RWPE1 (cell line): ENCODE measurements around the gene NLGN1.
A peak's percentile ranks its signal among the peaks of the same experiment; 100 is the strongest.

Experiments
- CTCF ChIA-PET: fragments of 350-600 bp; sonication (Branson Sonifier 250); formaldehyde crosslinking; extraction: SDS; loops from one replicate; lab custom pipeline; 2021; lab: Yijun Ruan, JAX
- POLR2A ChIA-PET: fragments of 400-600 bp; formaldehyde crosslinking; extraction: SDS; loops from one replicate; lab custom pipeline; 2020; ENCODE audit warnings: antibody characterized with exemption; ENCODE audit not compliant: low non-redundant PET; lab: Yijun Ruan, JAX
- DNase-seq: peaks from one replicate; pipeline ENCODE4 v3.0.0; 2012; ENCODE audit warnings: low spot score
- H3K27ac ChIP-seq: fragments of 450-650 bp; 2 replicates; pipeline ENCODE4 v1.5.1; 2017
- TF ChIP-seq, protein P1 (sequence below): fragments of 450-650 bp; conservative IDR thresholded peaks from 2 replicates; pipeline ENCODE4 v1.5.1; 2017; ENCODE audit warnings: low read depth, mild to moderate bottlenecking

Gene NLGN1

DNA sequence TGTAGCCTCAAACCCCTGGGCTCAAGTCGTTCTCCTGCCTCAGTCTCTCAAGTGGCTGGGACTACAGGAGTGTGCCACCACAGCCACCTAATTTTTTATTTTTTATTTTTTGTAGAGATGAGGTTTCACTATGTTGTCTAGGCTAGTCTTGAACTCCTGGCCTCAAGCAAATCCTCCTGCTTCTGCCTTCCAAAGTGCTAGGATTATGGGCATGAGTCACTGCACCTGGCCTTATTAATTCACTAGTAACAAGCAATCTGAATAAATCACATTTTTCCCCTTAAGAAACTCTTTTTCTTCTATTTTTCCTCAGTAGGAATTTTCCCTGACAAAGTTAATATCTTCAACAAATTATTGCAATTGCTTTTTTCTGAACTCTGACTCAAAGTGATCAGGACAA is 336.9 kb downstream of the NLGN1 start:
- no peak overlapping the region for H3K27ac ChIP-seq
- CTCF ChIA-PET = interaction anchor here (0.7 kb wide), 1 partner anchor 228 kb away, joined by 4 read pairs; no protein-coding TSS in a partner anchor
- no peak for DNase-seq
- POLR2A ChIA-PET = no interaction called here
- TF ChIP-seq, protein P1, sequence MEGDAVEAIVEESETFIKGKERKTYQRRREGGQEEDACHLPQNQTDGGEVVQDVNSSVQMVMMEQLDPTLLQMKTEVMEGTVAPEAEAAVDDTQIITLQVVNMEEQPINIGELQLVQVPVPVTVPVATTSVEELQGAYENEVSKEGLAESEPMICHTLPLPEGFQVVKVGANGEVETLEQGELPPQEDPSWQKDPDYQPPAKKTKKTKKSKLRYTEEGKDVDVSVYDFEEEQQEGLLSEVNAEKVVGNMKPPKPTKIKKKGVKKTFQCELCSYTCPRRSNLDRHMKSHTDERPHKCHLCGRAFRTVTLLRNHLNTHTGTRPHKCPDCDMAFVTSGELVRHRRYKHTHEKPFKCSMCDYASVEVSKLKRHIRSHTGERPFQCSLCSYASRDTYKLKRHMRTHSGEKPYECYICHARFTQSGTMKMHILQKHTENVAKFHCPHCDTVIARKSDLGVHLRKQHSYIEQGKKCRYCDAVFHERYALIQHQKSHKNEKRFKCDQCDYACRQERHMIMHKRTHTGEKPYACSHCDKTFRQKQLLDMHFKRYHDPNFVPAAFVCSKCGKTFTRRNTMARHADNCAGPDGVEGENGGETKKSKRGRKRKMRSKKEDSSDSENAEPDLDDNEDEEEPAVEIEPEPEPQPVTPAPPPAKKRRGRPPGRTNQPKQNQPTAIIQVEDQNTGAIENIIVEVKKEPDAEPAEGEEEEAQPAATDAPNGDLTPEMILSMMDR = no peak

GRCh38 chr3:173734895-173735294 is 337.4 kb downstream of the NLGN1 start:
- DNase-seq = no peak
- CTCF ChIA-PET = no interaction called here
- H3K27ac ChIP-seq = no peak overlapping the region
- POLR2A ChIA-PET = no interaction called here
- TF ChIP-seq, protein P1 = no peak

GRCh38 chr3:173735841-173736240 is 338.3 kb downstream of the NLGN1 start:
- TF ChIP-seq, protein P1 = no peak
- CTCF ChIA-PET = no interaction called here
- no peak for DNase-seq
- no peak overlapping the region for H3K27ac ChIP-seq
- POLR2A ChIA-PET = no interaction called here

DNA sequence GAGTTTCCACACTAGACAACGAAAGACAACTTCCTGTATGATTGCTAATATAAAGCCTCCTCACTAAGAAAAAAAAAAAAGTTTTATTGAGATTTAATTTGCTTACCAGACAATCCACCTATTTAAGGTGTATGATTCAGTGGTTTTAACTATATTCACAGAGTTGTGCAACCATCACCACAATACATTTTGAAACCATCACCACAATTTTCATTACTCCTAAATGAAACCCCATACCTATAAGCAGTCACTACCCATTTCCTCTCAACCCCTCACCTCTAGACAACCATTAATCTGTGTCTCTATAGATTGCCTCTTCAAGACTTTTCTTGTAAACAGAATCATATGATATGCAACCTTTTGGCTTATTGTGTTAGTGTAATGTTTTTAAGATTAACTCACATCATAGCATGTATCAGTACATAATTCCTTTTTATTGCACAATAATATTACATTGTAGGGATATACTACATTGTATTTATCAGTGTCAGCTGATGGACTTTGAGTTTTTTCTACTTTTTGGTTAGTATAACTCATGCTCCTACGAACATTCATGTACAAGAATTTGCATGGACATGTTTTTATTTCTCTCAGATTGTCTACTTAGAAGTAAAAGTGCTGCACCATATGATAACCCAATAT is 339.7 kb downstream of the NLGN1 start:
- H3K27ac ChIP-seq = no peak overlapping the region
- TF ChIP-seq, protein P1 = no peak
- DNase-seq = peak; percentile 5
- ChIA-PET CTCF (no interaction called here), POLR2A (no interaction called here)

DNA sequence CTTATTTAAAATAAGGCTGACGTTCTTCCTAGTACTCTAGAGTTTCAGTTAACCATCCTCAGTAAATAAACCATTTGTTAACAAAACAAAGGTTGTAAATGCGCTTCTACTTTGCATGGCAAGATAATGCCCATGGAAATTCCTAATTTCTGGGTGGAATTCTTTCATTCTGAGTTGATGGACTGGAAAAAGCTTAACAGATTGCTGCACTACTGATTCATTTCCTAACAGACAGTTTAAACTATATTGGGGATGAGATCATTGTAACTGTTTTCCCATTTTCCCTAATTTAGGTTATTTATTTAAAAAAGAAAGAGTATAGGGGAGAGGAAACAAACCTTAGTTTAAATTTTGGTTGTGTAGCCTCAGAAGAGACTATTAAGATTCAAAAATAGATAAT is 342.2 kb downstream of the NLGN1 start:
- ChIA-PET CTCF (no interaction called here), POLR2A (no interaction called here)
- TF ChIP-seq, protein P1 = no peak
- DNase-seq = no peak
- no peak overlapping the region for H3K27ac ChIP-seq

DNA sequence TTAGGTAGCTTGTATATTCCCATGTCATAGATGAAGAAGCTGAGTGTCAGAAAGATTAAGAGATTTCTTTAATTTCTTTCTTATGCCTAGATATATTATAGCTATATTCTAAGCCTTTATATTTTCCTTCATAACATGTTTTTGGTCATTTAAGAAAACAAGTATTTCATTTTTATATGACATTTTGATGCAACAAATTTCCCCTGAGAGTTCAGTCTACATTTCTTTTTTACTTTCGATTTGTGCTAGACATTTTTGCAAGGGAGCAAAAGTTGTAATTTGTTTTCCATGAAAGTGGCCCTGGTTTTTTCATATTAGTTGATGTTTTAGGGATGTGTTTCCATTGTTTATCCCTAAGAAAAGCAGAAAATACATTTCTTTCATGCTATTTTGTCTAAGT is 344.9 kb downstream of the NLGN1 start:
- ChIA-PET POLR2A (no interaction called here), CTCF (no interaction called here)
- DNase-seq = no peak
- TF ChIP-seq, protein P1 = no peak
- H3K27ac ChIP-seq = no peak overlapping the region

DNA sequence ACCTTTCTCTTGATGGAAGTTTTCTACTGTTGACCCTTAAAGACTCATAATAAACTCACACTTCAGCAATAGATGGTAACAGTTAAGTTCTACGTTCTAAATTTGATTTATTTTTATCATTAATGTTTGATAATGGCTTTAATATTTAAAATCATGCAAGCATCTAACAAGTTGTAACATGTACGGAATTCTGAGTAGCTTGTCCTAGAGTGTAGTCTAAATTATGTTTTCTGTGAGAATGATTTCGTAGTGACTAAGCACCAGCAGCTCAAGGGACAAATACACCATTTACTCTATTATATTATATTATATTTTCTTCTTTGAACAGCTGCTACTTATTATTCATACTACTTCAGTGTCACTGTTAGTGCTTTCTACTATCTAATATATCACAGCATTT is 345.6 kb downstream of the NLGN1 start:
- POLR2A ChIA-PET = no interaction called here
- DNase-seq = peak; percentile 42
- CTCF ChIA-PET = no interaction called here
- TF ChIP-seq, protein P1 = no peak
- no peak overlapping the region for H3K27ac ChIP-seq
